Colonic mucosa (tissue), 4 donors: ENCODE results near the gene PHF14. TPM values are rescaled to one million over a fixed set of nuclear protein-coding genes. Genes with fewer than 3 reads are reported as not detected.

Experiments used
- DNase-seq: peaks from one replicate; pipeline ENCODE4 v3.0.0-alpha.2; 2020
- H3K27ac ChIP-seq: fragments of 200-600 bp; one replicate; pipeline ENCODE4 v1.8.0; 2021
- H3K27me3 ChIP-seq: fragments of 200-600 bp; one replicate; pipeline ENCODE4 v1.8.0; 2021
- H3K36me3 ChIP-seq: fragments of 200-600 bp; one replicate; pipeline ENCODE4 v1.8.0; 2021
- H3K4me1 ChIP-seq: fragments of 200-600 bp; one replicate; pipeline ENCODE4 v1.8.0; 2021; ENCODE audit warnings: mild to moderate bottlenecking
- H3K4me3 ChIP-seq: fragments of 200-600 bp; one replicate; pipeline ENCODE4 v1.8.0; 2021
- H3K9ac ChIP-seq, 2 donors: one replicate each; pipeline ENCODE4 v1.7.0; 2013; ENCODE audit warnings: control low read depth in 2 of 2, low read depth in 2 of 2, low read length in 2 of 2
- H3K9me3 ChIP-seq: fragments of 200-600 bp; one replicate; pipeline ENCODE4 v1.8.0; 2021
- intact Hi-C: fragments of 100-400 bp; cut with DNase I; formaldehyde crosslinking; loops from one replicate; pipeline ENCODE4 v1.14.1; 2022
- total RNA-seq, 2 donors: library from RNA; stranded (reverse); fragmentation: NEBNext Ultra II Directional in 1 of 2; extraction: Animal tissue kit (Norgen Biotek cat#: 25700) in 1 of 2; gene quantifications; one replicate each; pipeline ENCODE4 v1.2.1, GENCODE V29; 2021
- TF ChIP-seq, protein P1 (sequence below): fragments of 200-600 bp; IDR thresholded peaks from one replicate; pipeline ENCODE4 v1.8.0; 2022; ENCODE audit warnings: antibody characterized with exemption, mild to moderate bottlenecking
- donor health status: healthy.
- donor health status: DM: no; HTN: no; CAD: no.
- donor health status: DM: no; HTN: no; CAD: no.

Gene PHF14
- total RNA-seq, 2 donors from 2014 or later = 25.8 to 28.5 TPM

DNA sequence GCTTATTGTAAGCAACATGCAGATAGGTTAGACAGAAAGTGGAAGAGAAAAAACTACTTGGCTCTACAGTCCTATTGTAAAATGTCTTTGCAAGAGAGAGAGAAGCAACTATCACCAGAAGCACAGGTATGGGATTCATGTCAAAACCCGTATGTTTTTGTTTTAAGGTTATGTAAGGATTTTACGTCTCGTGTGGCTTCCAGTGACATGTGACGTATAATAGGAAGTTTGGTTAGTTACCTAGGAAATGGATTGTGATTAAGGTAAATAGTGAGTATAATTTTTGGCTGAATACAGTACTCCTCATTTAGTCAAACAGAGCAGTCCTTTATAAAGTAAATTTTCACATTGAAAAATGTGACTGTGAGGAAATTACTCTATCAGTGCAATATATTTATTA, 62.0 kb downstream of the PHF14 start:
- Histone ChIP-seq H3K9ac (no peak overlapping the region), H3K36me3 (no peaks in the 10 kb centered on the region), H3K27me3 (no peaks in the 10 kb centered on the region), H3K4me1 (no peaks in the 10 kb centered on the region), H3K27ac (no peak overlapping the region), H3K9me3 (no peaks in the 10 kb centered on the region), H3K4me3 (no peak overlapping the region)
- DNase-seq = no peak
- TF ChIP-seq, protein P1, sequence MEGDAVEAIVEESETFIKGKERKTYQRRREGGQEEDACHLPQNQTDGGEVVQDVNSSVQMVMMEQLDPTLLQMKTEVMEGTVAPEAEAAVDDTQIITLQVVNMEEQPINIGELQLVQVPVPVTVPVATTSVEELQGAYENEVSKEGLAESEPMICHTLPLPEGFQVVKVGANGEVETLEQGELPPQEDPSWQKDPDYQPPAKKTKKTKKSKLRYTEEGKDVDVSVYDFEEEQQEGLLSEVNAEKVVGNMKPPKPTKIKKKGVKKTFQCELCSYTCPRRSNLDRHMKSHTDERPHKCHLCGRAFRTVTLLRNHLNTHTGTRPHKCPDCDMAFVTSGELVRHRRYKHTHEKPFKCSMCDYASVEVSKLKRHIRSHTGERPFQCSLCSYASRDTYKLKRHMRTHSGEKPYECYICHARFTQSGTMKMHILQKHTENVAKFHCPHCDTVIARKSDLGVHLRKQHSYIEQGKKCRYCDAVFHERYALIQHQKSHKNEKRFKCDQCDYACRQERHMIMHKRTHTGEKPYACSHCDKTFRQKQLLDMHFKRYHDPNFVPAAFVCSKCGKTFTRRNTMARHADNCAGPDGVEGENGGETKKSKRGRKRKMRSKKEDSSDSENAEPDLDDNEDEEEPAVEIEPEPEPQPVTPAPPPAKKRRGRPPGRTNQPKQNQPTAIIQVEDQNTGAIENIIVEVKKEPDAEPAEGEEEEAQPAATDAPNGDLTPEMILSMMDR = no peak
- intact Hi-C loops = no loop called here

DNA sequence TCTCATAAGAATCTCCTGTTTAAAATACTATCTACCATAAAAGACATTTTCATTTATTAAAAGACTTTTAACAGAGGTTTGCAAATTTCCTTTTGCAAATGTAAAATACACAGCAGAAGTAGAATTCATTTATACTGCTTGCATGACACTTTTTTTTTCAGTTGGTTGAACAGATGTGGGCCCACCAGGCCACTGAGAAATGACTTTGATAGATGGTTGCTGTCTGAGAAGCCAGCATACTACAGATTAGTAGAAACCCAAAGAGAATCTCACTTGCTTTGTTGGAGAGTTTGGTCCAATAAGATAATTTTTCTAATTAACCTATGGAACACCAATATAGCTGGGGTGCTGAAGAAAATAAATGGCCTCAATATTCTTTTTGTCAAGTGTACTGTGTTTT, 66.3 kb downstream of the PHF14 start:
- H3K4me3 ChIP-seq = no peak overlapping the region
- no peaks in the 10 kb centered on the region for H3K9me3 ChIP-seq
- no peak overlapping the region for H3K9ac ChIP-seq
- H3K36me3 ChIP-seq = no peaks in the 10 kb centered on the region
- TF ChIP-seq, protein P1 = no peak
- intact Hi-C loops = no loop called here
- H3K27me3 ChIP-seq = no peaks in the 10 kb centered on the region
- H3K4me1 ChIP-seq = no peaks in the 10 kb centered on the region
- H3K27ac ChIP-seq = no peak overlapping the region
- DNase-seq = no peak

DNA sequence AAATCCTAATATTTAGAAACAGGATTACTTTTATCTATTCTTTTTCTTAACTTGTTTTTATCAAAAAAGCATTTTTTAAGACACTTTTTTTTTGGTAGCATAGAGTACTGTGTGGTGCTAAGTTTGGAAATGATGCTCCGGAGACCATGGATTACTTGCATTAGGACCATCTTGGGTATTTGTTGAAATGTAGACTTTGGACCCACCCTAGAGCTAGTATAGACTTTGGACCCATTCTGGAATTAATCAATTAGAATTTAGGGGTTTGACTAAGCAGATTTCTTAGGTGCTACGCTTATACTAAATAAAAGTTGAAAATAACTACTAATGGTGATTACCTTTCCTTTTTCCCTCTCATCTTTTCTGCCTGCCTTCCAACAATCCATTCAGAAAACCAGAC, 80.4 kb downstream of the PHF14 start:
- no peak overlapping the region for H3K9ac ChIP-seq
- intact Hi-C loops = no loop called here
- TF ChIP-seq, protein P1 = no peak
- no peak overlapping the region for H3K4me3 ChIP-seq
- H3K27ac ChIP-seq = no peak overlapping the region
- no peaks in the 10 kb centered on the region for H3K27me3 ChIP-seq
- no peaks in the 10 kb centered on the region for H3K4me1 ChIP-seq
- DNase-seq = no peak
- H3K36me3 ChIP-seq = no peaks in the 10 kb centered on the region
- H3K9me3 ChIP-seq = no peaks in the 10 kb centered on the region

DNA sequence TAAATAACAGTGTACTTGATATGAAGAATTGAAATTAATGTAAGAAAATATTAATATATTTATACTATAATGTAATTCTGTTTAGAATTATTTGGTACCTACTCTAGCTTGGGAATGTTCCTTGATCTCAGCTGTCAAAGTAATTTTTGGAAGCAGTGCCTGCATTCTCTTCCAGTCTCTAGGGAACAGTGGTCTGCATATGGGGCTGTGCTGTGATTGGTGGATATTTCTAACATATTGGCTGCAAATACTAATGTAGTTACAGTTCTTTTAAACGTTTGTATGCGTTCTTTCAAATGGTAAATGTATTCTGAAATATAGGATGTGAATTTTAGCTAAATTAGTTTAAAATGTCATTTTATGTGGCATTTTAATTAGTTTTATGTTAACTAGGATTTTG, 87.2 kb downstream of the PHF14 start:
- no peak overlapping the region for H3K4me3 ChIP-seq

DNA sequence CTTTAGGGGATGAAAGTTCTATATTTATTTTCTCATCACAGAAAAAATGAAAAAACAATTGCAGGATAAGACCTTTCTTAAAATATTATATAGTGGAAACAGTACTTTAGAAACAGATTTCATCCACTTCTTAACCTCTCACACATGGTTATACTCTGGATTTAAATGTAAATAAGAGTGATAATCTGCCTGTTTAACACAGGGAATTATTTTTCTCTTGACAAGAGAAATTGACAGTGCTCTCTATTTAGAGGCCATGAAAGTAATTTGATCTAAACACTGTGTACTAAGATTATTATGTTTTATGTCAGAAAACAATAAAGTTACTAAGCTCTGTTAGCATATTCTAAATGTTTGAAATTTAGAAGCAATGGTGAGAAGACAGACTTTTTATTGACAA, 88.4 kb downstream of the PHF14 start:
- DNase-seq = no peak
- H3K36me3 ChIP-seq = no peaks in the 10 kb centered on the region
- no peak overlapping the region for H3K4me3 ChIP-seq
- no peaks in the 10 kb centered on the region for H3K4me1 ChIP-seq
- TF ChIP-seq, protein P1 = no peak
- H3K9ac ChIP-seq = no peak overlapping the region
- H3K9me3 ChIP-seq = no peaks in the 10 kb centered on the region
- intact Hi-C loops = no loop called here
- H3K27me3 ChIP-seq = no peaks in the 10 kb centered on the region
- no peak overlapping the region for H3K27ac ChIP-seq

More for the DNA sequence above, 87.2 kb downstream of the PHF14 start:
- intact Hi-C loops = no loop called here
- no peaks in the 10 kb centered on the region for H3K36me3 ChIP-seq
- H3K9ac ChIP-seq = no peak overlapping the region
- TF ChIP-seq, protein P1 = no peak
- no peaks in the 10 kb centered on the region for H3K27me3 ChIP-seq
- no peak for DNase-seq
- H3K27ac ChIP-seq = no peak overlapping the region
- H3K4me1 ChIP-seq = no peaks in the 10 kb centered on the region
- no peaks in the 10 kb centered on the region for H3K9me3 ChIP-seq

DNA sequence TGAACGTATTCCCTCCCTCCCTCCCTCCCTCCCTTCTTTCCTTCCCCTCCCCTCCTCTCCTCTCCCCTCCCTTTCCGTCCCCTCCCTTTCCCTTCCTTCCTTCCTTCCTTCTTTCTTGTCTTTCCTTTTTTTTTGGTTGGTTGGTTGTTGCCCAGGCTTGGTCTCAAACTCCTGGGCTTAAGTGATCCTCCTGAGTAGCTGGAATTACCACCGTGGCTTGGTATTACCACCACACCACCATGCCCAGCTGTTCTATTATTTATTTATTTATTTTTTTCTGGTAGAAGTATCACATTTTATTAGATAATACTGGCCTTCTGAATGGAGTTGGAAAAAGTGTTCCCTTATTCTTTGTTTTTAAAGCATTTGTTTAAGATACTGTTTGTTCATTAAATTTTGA, 95.9 kb downstream of the PHF14 start:
- no peaks in the 10 kb centered on the region for H3K36me3 ChIP-seq
- no peaks in the 10 kb centered on the region for H3K4me1 ChIP-seq
- no peak overlapping the region for H3K9ac ChIP-seq
- no peaks in the 10 kb centered on the region for H3K27me3 ChIP-seq
- intact Hi-C loops = no loop called here
- H3K4me3 ChIP-seq = no peak overlapping the region
- H3K9me3 ChIP-seq = no peaks in the 10 kb centered on the region
- DNase-seq = no peak
- TF ChIP-seq, protein P1 = no peak
- no peak overlapping the region for H3K27ac ChIP-seq
